GM18873 (cell line): ENCODE data around the gene GRIA4.
"Not testable (repeated sequence)": the region's sequence is repeated elsewhere in the genome, so short reads cannot be mapped to it uniquely, and the experiment has no call there.

Source experiments
- ATAC-seq: cut with Tn5 transposase; IDR thresholded peaks from one replicate; pipeline ENCODE4 v1.9.1; 2021; ENCODE audit warnings: mild to moderate bottlenecking, moderate library complexity, moderate number of reproducible peaks; ENCODE audit not compliant: unreplicated experiment, low FRiP score

Gene GRIA4

DNA sequence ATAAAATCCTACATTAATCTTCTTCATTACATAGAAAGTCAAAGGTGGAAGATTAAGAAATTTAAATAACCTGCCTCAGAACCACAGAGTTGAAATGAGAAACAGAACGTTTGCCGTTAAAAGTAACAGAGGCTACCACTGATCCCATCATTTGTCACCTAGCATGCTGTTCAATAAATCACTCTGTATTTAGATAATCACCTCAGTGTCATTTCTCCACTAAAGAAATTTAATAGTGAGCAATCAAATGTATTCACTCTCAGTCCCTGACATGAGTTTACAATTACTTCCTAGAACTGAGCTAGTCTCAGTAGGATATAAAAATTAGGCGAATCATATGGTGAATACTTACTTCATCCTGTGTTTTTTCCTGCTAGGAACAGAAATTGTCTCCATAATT is 242.5 kb downstream of the GRIA4 start:
- ATAC-seq, result no peak

DNA sequence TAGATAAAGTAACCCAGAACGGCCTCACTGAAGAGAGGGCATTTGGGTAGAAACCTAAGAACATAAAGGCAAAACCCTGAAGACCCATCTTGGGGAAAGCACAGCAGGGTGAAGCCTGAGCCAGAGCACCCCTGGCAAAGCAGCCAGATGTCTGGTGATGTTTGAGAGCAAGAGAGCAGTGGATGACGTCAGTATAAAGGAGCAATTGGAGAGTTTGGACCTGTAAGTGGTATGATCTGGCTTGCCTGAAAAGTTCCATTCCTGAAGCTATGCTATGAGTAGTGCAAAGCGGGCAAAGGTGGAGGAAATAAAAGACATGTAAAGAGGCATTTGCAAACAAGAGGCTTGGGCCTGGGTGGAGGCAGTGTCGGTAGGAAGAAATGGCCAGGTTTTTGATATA is 244.4 kb downstream of the GRIA4 start:
- no peak for ATAC-seq

DNA sequence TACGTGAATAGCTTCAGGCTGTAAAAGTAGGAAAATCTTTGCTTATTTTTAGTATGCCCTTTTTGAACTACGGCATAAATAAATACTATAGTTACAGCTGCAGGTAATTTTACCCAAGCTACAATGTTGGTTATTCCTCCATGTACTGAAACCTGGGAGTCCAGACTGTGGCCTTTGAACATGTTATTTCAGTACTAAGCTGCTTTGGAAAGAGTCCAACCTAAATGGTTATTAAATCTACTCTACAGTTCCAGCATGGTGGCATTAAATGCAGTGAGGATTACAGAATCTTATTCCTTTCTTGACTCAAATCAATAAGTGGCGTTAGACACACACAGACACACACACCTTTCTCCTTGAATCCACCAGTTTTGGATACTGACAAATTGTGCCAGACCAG is 247.1 kb downstream of the GRIA4 start:
- no peak for ATAC-seq

DNA sequence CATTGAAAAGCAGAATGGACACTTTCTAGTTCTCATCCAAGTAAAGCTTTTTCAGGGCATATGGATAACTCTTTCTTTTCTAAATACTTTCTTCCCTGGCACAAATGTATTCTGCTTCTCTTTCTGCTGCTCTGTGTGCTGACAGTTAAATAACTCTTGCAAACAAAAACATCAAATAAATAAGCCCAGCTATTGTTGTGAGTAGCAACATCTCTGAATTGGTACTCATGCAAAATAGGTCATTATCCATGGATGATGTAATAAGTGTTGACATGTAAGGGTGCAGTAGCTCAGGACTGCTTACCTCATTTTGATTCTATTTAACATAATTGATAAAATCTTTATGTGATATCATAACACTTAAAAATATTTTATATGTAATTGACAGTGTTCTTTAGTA is 247.9 kb downstream of the GRIA4 start:
- ATAC-seq, result no peak

DNA sequence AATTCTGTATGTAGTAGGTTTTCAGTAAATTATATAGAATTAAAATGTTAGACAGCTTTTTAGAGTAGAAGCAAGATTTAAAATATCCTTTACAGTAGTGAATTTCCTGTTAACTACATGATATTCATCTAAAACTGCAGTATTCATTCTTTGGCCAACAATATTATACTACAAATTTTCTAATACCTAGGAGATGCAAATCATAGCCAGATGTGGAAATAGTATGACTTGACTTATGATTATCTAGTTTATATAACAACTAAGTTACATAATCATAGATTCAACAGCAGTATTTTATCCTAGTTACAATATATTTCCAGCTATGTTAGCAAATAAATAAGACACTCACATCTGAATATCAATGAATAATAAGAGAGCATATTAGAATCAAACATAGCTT is 249.0 kb downstream of the GRIA4 start:
- ATAC-seq, result no peak

DNA sequence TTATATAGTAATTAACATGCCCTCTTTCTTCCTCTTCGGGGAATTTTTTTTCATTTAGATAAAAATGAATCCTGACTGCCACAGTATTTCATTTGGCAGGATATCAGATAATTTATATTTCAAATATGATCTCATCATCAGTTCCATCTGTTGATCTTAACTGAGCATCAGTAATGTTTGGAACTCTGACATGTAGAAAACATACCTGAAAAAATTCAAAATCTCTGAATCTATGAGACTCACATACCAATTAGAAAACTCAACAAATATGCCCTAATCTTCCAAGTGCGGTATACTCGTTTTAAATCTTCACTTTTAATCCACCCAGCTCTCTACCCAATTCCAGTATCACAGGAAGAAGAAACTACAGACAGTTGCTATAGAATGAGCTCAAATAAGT is 250.2 kb downstream of the GRIA4 start:
- no peak for ATAC-seq

DNA sequence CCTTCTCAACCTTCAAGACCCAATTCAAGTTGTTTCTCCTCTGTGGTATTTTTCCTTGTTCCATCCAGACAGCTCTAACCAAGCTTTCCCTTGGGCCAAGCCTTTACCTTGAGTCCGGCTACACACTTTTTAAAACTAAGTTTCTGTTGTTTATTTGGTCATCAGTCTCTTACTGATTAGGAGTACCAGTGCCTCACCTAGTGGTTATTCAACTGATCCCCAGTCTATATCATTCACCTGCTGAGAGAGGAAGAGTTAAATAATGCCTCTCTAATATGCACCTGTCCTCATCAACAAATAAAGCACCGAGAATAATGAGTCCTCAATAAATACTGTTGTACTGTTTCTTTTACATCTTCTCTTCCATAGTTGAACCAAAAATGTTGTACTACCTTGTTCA is 251.4 kb downstream of the GRIA4 start:
- no peak for ATAC-seq

DNA sequence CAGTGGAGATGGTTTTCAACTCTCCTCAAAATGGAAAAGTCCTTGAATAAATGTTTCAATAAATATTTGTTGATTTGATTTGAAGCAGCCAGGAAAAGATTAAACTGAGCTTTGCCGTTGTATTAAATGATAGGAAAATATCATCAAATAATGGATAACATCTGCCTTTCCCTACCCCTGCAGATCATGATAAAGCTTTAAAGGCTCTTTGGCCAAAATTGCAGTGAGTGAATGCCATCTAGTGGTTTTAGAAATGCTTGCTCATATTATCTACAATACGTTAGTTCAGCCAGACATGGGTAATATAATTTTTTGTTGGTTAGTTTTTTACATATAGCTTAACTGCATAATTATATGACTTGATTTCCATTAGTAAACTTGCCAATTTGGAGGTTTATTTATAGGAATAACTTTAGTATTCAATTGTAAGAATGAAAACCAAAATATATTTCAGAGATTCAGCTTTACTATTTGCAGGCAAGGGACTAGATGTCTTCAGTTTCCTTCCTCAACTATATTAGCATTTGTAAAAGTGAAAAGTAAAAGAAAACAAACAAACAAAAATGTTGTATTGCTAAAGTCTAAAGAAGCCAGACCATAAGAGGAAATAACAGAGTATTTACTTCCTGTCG is 253.0 kb downstream of the GRIA4 start:
- ATAC-seq, result peak; percentile 76

DNA sequence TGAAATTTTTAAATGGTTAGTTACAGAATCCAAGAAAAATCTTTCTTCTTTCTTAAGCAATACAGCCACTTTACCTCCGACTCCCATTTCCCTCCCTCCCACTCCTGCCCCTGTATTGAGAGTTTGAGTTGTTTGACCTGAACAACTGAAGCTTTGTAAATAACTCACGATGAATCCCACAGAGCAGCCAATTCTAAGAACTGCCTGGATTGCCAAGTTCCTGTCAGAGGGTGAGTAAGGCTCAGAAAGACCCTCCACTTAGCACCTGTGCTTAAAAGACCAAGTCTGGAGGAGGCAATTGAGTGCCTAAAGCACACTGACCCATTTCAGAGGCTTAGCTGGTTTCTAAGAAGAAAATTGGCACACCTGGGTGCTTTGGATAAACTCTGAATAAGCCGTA is 253.7 kb downstream of the GRIA4 start:
- ATAC-seq, result no peak

DNA sequence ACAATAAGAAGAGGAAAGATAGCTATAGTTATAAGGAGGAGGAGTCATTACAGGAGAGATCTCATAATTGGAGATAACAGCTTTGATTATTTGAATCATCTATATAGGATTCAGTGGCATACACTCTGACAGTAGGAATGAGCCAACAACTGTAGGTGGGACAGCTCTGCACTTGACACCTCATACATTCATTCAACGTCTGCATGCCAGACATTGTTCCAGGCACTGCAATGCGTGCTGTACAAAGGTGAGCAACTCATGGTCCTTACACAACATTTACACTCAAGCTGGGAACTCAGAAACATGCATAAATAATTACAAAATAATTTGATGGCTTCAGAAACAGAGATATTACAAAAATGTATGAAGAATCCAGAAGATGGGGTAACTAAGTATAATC is 257.9 kb downstream of the GRIA4 start:
- no peak for ATAC-seq

DNA sequence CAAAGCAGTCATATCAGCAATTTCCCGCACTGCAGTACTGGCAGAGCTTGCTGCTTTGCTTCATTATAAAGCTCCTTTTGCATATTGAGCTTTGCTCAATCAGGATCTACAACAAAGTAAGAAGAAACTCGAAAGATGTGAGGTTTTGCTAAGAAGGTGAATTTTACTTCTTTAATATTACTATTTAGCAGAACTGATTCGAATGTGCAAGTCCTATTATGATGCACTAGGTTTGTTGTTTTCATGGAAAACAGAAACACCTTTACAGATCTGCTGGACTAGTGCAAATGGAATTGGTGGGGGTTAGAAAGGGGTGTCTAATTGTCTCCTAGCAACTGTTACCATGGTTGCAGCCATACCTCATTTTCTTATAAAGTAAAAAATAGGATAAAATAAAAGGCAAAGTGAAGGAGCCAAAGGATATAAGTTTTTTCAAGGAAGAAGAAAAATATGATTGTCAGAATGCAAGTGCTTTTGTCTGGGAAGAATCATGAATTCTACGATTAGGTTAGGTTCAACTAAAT is 259.0 kb downstream of the GRIA4 start:
- ATAC-seq, result no peak

DNA sequence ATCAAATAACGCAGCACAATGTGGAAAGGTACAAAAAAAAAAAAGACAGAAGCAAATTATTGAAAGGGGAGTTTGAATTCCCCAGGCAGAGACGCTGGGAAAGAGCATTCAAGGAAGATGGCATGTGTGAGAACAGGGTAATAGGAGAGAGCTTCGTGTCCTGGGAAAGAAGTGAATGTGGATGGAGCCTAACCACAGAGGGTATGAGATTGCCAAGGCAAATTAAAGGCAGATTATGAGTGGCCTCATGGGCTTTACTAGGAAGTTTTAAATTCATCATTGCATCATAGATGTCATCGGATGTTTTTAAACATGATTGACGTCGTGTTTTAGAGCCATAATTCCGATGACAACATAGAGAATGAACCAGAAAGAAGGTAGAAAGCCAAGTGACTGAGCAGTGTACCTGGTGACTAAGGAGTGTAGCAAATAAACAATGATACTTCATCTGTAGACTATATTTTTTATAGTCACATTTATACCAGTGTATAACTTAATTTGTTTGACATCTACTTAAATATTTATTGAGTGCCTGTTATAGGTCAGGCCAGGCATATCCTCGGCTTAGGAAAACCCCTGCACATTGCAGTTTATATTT is 260.7 kb downstream of the GRIA4 start:
- no peak for ATAC-seq

DNA sequence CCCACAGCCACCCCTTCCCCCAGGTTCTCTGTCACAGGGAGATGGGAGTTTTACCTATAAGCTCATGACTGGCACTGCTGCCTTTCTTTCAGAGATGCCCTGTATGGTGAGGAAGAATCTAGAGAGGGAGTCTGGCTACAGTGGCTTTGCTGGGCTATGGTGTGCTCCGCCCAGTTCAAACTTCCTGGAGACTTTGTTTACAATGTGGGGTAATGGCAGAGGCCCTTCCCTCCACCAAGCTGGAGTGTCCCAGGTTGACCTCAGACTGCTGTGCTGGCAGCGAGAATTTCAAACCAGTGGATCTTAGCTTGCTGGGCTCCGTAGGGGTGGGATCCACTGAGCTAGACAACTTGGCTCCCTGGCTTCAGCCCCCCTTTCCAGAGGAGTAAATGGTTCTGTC is 268.6 kb downstream of the GRIA4 start:
- no peak for ATAC-seq

DNA sequence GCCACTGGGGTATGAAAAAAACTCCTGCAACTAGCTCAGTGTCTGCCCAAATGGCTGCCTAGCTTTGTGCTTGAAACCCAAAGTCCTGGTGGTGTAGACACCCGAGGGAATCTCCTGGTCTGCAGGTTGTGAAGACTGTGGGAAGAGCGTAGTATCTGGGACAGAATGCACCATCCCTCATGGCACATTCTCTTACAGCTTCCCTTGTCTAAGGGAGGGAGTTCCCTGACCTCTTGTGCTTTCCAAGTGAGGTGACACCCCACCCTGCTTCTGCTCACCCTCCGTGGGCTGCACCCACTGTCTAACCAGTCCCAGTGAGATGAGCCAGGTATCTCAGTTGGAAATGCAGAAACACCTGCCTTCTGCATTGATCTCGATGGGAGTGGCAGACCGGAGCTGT is 269.1 kb downstream of the GRIA4 start:
- ATAC-seq, result not testable (repeated sequence)

DNA sequence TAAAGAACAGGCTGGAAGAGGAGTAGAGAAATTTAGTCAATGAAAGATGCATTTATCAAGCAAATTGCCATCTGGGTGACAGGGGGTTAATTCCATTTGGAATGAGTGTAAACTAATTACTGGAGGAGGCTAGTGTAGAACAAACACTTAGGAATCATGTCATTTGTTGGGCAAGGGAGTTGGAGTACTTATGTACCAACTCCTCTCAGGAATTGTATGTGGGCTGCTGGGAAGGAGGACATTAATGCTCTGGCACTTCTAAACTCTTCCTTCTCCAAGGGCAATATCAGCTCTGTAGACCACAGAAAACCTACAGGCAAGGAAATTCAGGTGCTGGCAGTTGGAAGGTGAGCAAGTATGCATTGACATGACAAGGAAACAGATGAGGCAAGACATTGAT is 271.2 kb downstream of the GRIA4 start:
- ATAC-seq, result no peak

DNA sequence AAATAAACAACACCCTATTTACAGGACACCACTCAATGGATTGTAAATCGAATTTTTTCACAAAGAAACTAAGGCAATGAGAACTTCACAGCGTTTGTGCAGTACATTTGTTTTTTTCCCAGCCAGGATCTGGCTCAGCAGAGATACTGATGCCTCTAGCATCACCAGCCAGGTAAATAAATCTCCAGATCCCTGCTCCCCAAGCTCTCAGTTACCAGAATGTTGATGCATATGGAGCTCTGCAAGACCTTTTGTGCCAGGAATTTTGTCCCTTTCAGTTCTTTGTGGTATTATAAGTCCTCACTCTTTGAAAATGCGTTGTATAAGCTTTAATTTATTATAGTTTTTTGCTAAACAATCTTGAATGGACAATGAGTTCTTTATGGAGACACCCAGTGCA is 274.6 kb downstream of the GRIA4 start:
- no peak for ATAC-seq

DNA sequence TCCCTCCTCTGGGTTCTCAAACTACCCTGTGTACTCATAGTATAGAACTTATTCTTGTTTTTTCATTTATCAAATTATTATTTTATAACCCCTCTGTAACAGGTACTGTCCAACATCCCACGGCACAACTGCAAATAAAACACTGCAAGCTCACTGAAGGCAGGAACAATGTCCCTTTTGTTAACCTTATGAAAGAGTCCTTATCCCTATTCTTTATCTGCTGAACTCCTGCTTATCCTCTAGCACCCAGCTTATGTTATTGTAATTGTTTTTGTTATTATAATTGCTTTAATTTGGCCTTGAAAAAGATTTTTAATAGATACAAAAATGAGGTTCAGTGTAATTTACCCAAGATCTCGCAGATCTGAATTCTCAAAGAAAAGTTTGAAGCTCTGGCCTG is 281.8 kb downstream of the GRIA4 start:
- no peak for ATAC-seq

DNA sequence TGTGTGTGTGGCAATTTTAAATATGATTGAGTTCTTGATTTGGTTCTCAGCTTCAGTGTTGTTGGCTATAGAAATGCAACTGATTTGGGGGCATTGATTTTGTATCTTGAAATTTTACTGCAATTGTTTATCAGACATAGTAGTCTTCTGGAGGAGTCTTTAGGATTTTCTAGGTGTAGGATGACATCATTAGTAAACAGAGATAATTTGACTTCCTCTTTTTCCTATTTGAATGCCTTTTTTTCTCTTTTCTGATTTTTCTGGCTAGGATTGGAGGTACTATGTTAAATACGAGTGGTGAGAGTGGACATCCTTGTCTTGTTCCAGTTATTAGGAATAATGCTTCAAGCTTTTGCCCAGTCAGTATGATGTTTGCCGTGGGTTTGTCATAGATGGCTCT is 287.3 kb downstream of the GRIA4 start:
- ATAC-seq, result no peak

DNA sequence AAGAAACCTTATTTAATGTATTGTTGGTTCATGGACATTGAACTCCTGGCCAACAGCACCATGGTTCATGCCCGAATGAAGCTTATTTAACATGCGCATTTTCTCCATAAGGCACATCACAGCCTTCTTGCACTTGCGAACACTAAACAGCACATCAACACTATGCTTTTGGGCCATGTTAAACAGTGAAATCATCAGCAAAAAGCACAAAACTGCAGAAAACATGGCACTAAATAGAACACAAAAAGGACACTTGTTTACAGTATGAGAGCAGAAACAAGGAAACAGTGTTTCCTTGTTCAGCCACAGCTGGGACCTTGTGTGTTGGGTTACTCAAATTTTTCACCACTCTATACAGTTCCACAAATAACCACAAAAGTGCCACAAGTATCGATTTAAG is 289.9 kb downstream of the GRIA4 start:
- ATAC-seq, result no peak

DNA sequence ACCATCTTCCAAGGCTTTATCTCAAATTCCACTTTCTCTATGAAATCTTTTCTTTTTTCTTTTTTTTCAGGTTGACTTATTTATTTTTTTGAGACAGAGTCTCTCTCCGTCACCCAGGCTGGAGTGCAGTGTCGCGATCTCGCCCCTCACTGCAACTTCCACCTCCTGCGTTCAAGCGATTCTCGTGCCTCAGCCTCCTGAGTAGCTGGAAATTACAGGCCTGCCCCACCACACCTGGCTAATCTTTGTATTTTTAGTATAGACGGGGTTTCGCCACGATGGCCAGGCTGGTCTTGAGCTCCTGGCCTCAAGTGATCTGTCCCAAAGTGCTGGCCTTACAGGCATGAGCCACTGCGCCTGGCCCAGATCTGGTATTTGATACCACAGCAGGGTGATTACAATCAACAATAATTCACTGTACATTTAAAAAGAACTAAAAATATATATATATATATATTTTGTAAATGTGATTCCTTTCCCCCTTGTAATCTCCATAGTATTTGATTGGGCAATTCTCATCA is 290.7 kb downstream of the GRIA4 start:
- no peak for ATAC-seq

DNA sequence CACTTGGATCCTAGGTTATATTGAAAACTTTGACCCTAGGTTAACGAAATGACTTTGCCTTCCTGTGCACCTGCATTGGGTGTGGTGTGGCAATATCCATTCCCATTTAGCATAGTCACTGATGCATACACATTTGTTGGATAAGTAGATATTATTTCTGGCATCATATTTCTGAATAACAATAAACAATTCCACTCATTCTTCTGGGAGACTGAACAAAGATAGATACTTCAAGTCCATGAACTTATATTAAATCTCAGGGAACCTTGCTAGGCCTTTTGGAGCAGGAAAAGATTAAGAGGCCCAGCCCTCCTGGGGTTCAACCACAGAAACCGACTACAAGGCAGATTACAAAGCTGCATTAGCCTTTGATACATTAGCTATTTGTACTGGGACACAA is 293.2 kb downstream of the GRIA4 start:
- no peak for ATAC-seq

DNA sequence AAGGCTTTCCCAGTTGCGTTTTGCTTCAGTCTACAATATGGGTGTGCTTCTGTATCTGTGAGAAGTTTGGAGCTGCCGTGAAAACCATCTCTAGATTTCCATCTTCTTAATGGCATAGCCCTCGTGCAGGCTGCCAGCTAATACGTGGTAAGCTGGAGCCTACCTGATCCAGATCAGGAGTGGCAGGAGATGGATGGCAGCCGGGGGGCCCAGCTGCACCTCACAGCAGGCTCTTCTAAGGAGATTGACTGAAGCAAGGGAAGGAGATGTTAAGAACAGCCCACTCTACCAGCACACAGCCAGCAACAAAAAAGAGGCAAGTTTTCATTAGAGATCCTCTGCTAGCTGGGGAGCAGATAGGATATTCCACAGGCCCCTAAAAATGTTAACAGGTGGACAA is 296.6 kb downstream of the GRIA4 start:
- ATAC-seq, result no peak
